Ishikawa (cell line): ENCODE results near the gene MRTFA.

Experiments
- CEBPB ChIP-seq: IDR thresholded peaks from 2 replicates; pipeline ENCODE4 v1.6.1; 2012
- CREB1 ChIP-seq: IDR thresholded peaks from 2 replicates; pipeline ENCODE4 v1.6.1; 2012; ENCODE audit warnings: low read depth
- EGR1 ChIP-seq: IDR thresholded peaks from 2 replicates; pipeline ENCODE4 v1.6.1; 2012
- EP300 ChIP-seq: IDR thresholded peaks from 2 replicates; pipeline ENCODE4 v1.6.1; 2012; ENCODE audit warnings: borderline replicate concordance
- FOXM1 ChIP-seq: IDR thresholded peaks from 2 replicates; pipeline ENCODE4 v1.6.1; 2012; ENCODE audit warnings: low read depth, borderline replicate concordance
- NFIC ChIP-seq: IDR thresholded peaks from 2 replicates; pipeline ENCODE4 v1.6.1; 2012
- RAD21 ChIP-seq: IDR thresholded peaks from 2 replicates; pipeline ENCODE4 v1.6.1; 2012; ENCODE audit warnings: low read depth
- TAF1 ChIP-seq: IDR thresholded peaks from 2 replicates; pipeline ENCODE4 v1.6.1; 2012; ENCODE audit warnings: low read depth, mild to moderate bottlenecking
- TCF12 ChIP-seq: IDR thresholded peaks from 2 replicates; pipeline ENCODE4 v1.6.1; 2012; ENCODE audit warnings: low read depth
- TEAD4 ChIP-seq: IDR thresholded peaks from 2 replicates; pipeline ENCODE4 v1.6.1; 2012
- YY1 ChIP-seq: IDR thresholded peaks from 2 replicates; pipeline ENCODE4 v1.6.1; 2012; ENCODE audit warnings: low read depth
- ZBTB7A ChIP-seq: IDR thresholded peaks from 2 replicates; pipeline ENCODE4 v1.6.1; 2012; ENCODE audit warnings: low read depth
- TF ChIP-seq, protein P1 (sequence below): IDR thresholded peaks from 2 replicates; pipeline ENCODE4 v1.6.1; 2012; ENCODE audit warnings: low read depth, mild to moderate bottlenecking
- TF ChIP-seq, protein P2 (sequence below): IDR thresholded peaks from 2 replicates; pipeline ENCODE4 v1.6.1; 2012
- TF ChIP-seq, protein P3 (sequence below): IDR thresholded peaks from 2 replicates; pipeline ENCODE4 v1.6.1; 2012

The MRTFA gene

DNA sequence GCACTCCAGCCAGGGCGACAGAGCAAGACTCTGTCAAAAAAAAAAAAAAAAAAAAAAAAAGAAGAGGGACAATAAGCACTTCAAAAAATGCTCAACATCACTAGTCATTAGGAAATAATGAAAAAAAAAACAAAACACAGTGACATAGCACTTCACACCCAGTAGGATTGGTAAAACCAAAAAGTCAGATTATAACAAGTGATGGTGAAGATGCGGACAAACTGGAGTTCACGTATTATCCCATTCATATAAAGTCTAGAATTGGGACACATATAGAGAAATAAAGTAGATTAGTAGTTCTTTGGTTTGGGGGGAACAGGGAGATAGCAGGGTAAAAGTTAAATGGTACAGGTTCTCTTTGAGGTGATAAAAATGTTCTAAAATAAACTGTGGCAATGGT lies 64.6 kb downstream of the MRTFA start:
- TF ChIP-seq, protein P1, sequence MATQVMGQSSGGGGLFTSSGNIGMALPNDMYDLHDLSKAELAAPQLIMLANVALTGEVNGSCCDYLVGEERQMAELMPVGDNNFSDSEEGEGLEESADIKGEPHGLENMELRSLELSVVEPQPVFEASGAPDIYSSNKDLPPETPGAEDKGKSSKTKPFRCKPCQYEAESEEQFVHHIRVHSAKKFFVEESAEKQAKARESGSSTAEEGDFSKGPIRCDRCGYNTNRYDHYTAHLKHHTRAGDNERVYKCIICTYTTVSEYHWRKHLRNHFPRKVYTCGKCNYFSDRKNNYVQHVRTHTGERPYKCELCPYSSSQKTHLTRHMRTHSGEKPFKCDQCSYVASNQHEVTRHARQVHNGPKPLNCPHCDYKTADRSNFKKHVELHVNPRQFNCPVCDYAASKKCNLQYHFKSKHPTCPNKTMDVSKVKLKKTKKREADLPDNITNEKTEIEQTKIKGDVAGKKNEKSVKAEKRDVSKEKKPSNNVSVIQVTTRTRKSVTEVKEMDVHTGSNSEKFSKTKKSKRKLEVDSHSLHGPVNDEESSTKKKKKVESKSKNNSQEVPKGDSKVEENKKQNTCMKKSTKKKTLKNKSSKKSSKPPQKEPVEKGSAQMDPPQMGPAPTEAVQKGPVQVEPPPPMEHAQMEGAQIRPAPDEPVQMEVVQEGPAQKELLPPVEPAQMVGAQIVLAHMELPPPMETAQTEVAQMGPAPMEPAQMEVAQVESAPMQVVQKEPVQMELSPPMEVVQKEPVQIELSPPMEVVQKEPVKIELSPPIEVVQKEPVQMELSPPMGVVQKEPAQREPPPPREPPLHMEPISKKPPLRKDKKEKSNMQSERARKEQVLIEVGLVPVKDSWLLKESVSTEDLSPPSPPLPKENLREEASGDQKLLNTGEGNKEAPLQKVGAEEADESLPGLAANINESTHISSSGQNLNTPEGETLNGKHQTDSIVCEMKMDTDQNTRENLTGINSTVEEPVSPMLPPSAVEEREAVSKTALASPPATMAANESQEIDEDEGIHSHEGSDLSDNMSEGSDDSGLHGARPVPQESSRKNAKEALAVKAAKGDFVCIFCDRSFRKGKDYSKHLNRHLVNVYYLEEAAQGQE = no peak
- no peak for TF ChIP-seq TEAD4
- TF ChIP-seq TAF1 = no peak
- no peak for TF ChIP-seq RAD21
- TF ChIP-seq EP300 = no peak
- TF ChIP-seq CREB1 = no peak
- TF ChIP-seq FOXM1 = no peak
- TF ChIP-seq, protein P2, sequence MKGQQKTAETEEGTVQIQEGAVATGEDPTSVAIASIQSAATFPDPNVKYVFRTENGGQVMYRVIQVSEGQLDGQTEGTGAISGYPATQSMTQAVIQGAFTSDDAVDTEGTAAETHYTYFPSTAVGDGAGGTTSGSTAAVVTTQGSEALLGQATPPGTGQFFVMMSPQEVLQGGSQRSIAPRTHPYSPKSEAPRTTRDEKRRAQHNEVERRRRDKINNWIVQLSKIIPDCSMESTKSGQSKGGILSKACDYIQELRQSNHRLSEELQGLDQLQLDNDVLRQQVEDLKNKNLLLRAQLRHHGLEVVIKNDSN = no peak
- TF ChIP-seq, protein P3, sequence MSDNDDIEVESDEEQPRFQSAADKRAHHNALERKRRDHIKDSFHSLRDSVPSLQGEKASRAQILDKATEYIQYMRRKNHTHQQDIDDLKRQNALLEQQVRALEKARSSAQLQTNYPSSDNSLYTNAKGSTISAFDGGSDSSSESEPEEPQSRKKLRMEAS = no peak
- no peak for TF ChIP-seq CEBPB
- TF ChIP-seq EGR1 = no peak
- TF ChIP-seq NFIC = no peak
- TF ChIP-seq ZBTB7A = no peak

DNA sequence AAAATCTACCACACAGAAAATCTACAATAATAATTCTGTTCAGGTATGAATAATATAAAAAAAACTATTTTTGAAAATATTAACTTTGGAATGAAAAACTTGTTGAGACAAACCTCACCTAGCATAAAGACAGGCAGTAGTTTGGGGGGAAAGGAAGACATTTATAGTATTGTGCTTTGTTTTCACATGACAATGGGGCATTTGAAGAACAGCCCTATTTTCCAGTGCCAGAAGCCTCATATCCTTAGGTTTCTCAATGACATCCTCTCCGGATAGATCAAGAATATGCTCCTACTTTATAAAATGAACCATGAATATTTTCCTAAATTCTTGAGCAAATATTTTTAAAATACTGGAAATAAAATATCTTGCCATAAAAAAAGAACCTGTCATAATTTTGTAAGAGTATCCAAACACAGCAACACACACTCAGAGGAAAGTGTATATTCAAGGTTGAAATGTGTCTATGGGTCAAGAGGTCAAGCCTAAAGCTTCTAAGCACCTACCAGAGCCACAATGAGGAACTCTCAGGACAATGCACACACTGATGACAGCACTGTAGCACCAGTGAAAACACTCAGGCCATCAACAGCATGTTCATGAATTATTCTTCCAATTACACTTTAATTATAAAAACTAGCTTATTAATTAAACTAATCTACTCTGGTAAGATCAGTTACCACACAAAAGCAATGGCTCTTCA lies 68.7 kb downstream of the MRTFA start:
- TF ChIP-seq EGR1 = no peak
- TF ChIP-seq, protein P3 = no peak
- no peak for TF ChIP-seq YY1
- no peak for TF ChIP-seq RAD21
- no peak for TF ChIP-seq TEAD4
- TF ChIP-seq FOXM1 = no peak
- no peak for TF ChIP-seq TAF1
- TF ChIP-seq, protein P2 = no peak
- TF ChIP-seq NFIC = no peak
- TF ChIP-seq CREB1 = no peak
- TF ChIP-seq, protein P1 = no peak
- TF ChIP-seq ZBTB7A = no peak
- TF ChIP-seq EP300 = no peak
- no peak for TF ChIP-seq TCF12
- TF ChIP-seq CEBPB = no peak

DNA sequence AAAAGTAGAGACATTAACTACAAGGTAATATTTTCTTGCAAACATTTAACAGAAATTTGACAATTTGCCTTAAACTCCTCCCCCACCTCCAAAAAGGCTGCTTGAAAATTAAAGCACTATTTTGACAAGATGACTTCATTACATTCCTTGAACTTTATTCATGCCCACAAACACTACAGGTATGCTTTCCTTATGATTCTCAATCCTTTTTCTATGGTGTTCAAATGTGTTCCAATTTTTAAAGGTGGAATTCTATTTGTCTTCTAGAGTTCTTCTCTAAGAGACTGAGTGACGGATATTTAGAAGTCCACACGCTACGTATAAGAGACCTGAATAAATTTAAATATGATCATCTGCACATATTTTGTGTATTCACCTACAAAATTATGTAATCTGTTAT lies 69.4 kb downstream of the MRTFA start:
- TF ChIP-seq ZBTB7A (no peak), TEAD4 (peak; percentile 54; the same call in 1 of the 2 replicates)

DNA sequence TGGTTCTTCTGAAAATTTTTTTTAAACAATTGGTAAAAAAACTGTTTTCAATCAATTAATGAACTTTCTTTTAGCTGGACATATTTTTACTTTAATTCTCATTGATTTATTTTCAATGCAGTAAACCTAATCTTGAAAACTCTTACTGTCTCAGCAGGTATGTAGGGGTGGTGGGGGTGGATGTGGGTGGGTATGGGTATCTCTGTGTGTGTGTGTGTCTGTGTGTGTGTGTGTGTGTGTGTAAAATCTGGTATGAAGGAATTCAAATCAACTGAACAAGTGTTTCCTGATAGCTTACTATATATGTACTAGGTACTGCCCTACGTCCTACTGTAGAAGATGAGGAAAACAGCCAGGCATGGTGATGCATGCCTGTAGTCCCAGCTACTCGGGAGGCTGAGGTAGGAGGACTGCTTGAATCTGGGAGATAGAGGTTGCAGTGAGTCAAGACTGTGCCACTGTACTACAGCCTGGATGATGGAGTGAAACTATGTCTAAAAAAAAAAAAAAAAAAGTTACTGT lies 75.5 kb downstream of the MRTFA start:
- TF ChIP-seq, protein P3 = no peak
- no peak for TF ChIP-seq RAD21

DNA sequence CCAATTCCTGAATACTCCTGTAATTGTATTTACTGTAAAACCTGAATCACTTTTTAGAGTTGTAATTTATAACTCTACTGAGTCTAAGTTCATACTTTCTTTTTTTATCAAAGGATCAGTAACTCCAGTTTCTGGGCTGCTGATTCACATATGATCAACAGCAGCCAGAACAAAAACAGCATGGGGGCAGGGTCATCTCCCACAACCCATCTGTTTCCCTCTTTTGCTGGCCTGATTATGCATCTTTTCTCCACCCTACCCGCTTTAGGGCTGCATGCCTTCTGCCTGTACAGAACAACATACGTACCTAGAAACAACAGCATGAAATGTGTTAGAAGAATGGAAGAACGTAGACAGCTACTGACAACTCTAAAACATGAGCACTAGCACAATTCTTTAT lies 76.0 kb downstream of the MRTFA start:
- TF ChIP-seq CREB1 = no peak

DNA sequence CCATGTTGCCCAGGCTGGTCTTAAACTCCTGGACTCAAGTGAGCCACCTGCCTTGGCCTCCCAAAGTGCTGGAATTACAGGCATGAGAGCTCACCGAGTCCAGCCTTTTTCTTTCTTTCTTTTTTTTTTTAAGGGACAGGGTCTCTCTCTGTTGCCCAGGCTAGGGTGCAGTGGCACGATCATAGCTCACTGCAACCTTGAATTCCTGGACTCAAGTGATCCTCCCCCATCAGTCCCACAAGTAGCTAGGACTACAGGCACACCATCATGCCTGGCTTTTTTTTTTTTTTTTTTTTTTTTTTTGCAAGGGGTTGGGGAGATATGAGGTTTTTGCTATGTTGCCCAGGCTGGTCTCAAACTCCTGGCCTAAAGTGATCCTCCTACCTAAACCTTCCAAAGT lies 78.5 kb downstream of the MRTFA start:
- TF ChIP-seq, protein P3 = no peak
- TF ChIP-seq CEBPB (no peak), EP300 (no peak), NFIC (no peak)

DNA sequence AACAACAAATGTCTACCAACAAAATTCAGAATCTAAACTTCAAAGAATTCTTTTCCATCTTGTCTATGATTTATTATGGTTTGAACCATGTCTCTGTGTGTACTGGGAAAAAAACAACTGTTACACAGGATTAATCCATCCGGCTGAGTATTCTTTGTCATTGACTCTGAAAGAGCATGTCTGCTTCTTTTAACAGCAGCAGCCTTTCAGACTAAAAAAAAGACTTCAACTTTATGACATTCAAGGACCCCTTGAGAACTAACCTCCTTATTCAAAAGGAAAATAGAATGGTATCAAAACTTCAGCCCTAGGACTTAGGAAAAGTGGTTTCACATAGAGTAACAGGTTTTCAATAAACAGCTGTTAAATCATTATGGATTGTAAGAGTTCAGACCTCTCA lies 79.9 kb downstream of the MRTFA start:
- no peak for TF ChIP-seq ZBTB7A
- TF ChIP-seq FOXM1 = no peak
- TF ChIP-seq EP300 = no peak
- no peak for TF ChIP-seq RAD21
